K562 (cell line): ENCODE data around the gene ERO1B. TPM values are rescaled to one million over a fixed set of nuclear protein-coding genes. Genes with fewer than 3 reads are reported as not detected.
A peak's percentile ranks its signal among the peaks of the same experiment; 100 is the strongest.

ENCODE experiments used
- ADNP ChIP-seq: fragments of 200-800 bp; sonication (Bioruptor generic); IDR thresholded peaks from 2 replicates; pipeline ENCODE4 v1.6.1; 2016; ENCODE audit warnings: missing genetic modification characterization, missing compliant biosample characterization
- CEBPG ChIP-seq, 3 experiments: fragments of 200-800 bp in 1 of 3; sonication (Bioruptor generic) in 1 of 3; sonication (generic) in 1 of 3; formaldehyde crosslinking in 1 of 3; IDR thresholded peaks in 2 of 3; conservative IDR thresholded peaks in 1 of 3; 2 replicates each; pipeline versions ENCODE4 v1.6.1 to v1.8.0; 2016 to 2022; ENCODE audit warnings: missing compliant biosample characterization in 2 of 3, missing genetic modification characterization in 2 of 3, mild to moderate bottlenecking in 1 of 3, missing genetic modification reagents in 1 of 3
- CREB5 ChIP-seq: fragments of 250-450 bp; sonication (Bioruptor Pico); IDR thresholded peaks from 2 replicates; pipeline ENCODE4 v1.5.0; 2020; ENCODE audit warnings: mild to moderate bottlenecking
- ETV1 ChIP-seq: fragments of 450-650 bp; conservative IDR thresholded peaks from 2 replicates; pipeline ENCODE4 v1.6.1; 2016; ENCODE audit warnings: missing genetic modification characterization, control low read depth, low read depth, missing compliant biosample characterization
- GMEB1 ChIP-seq: fragments of 250-450 bp; sonication (Bioruptor Pico); IDR thresholded peaks from 2 replicates; pipeline ENCODE4 v1.4.0; 2020; ENCODE audit warnings: mild to moderate bottlenecking
- HSF4 ChIP-seq: fragments of 250-450 bp; sonication (Bioruptor Pico); IDR thresholded peaks from 2 replicates; pipeline ENCODE4 v2.1.2; 2022; ENCODE audit warnings: mild to moderate bottlenecking, moderate library complexity, borderline replicate concordance
- MAFF ChIP-seq: IDR thresholded peaks from 2 replicates; pipeline ENCODE4 v1.6.1; 2012; ENCODE audit warnings: low read length, improper control_type of control experiment
- MCM2 ChIP-seq: fragments of 450-650 bp; IDR thresholded peaks from 2 replicates; pipeline ENCODE4 v1.6.1; 2017; ENCODE audit warnings: low read depth, mild to moderate bottlenecking
- PHF8 ChIP-seq: fragments of 200-600 bp; sonication (generic); IDR thresholded peaks from 2 replicates; pipeline ENCODE4 v1.6.1; 2012; ENCODE audit warnings: mixed run types, mild to moderate bottlenecking, inconsistent platforms, low read length, moderate library complexity, borderline replicate concordance
- RBM39 ChIP-seq: fragments of 200-400 bp; formaldehyde crosslinking; optimal IDR thresholded peaks from 2 replicates; pipeline ENCODE3; 2018; ENCODE audit warnings: low read depth, low read length
- SETDB1 ChIP-seq: IDR thresholded peaks from one replicate; pipeline ENCODE4 v1.6.1; 2012; ENCODE audit warnings: low read length, control low read depth, inconsistent platforms
- SNIP1 ChIP-seq: fragments of 450-650 bp; IDR thresholded peaks from 2 replicates; pipeline ENCODE4 v1.7.1; 2017; ENCODE audit warnings: low read depth, mild to moderate bottlenecking
- ZBTB34 ChIP-seq: fragments of 250-450 bp; sonication (Bioruptor Pico); IDR thresholded peaks from 2 replicates; pipeline ENCODE4 v1.8.0; 2021; ENCODE audit warnings: mild to moderate bottlenecking, moderate library complexity
- ZBTB5 ChIP-seq: fragments of 450-650 bp; IDR thresholded peaks from 2 replicates; pipeline ENCODE4 v1.6.1; 2017; ENCODE audit warnings: antibody characterized with exemption
- ZC3H8 ChIP-seq: fragments of 450-650 bp; IDR thresholded peaks from 2 replicates; pipeline ENCODE4 v1.6.1; 2017
- polyA plus RNA-seq, 8 experiments: library from polyadenylated mRNA; depleted of rRNA in 4 of 8; stranded (reverse) in 5 of 8; unstranded in 3 of 8; fragments of >200 nt; fragmentation: Nextera tagmentation in 2 of 8; fragmentation: Illumina TruSeq in 1 of 8; extraction: Ambion mirVana in 2 of 8; extraction: Trizol in 1 of 8; gene quantifications; 2 replicates each; pipeline versions ENCODE4 v1.2.1 to v1.2.3, GENCODE V29; 2011 to 2014; ENCODE audit warnings: inconsistent platforms in 1 of 8, missing spikeins in 1 of 8
- total RNA-seq, 7 experiments: library from RNA; depleted of rRNA in 6 of 7; stranded (reverse); fragments of >200 nt in 6 of 7; fragmentation: Illumina TruSeq in 2 of 7; extraction: Trizol in 2 of 7; gene quantifications; 2 replicates each; pipeline versions ENCODE4 v1.2.1 to v1.2.3, GENCODE V29; 2011 to 2021; ENCODE audit warnings: low replicate concordance in 1 of 7
- TF ChIP-seq, protein P1 (sequence below): fragments of 450-650 bp; IDR thresholded peaks from 2 replicates; pipeline ENCODE4 v1.6.1; 2016; ENCODE audit warnings: missing biosample characterization, missing genetic modification characterization
- TF ChIP-seq, protein P2 (sequence below), 2 experiments: fragments of 200-800 bp in 1 of 2; sonication (Bioruptor generic) in 1 of 2; sonication (generic) in 1 of 2; formaldehyde crosslinking in 1 of 2; IDR thresholded peaks in 1 of 2; conservative IDR thresholded peaks in 1 of 2; 2 replicates each; pipeline versions ENCODE4 v1.5.0 to v1.6.1; 2016 to 2020; ENCODE audit warnings: missing compliant biosample characterization in 1 of 2, missing genetic modification characterization in 1 of 2, missing genetic modification reagents in 1 of 2

Gene ERO1B
- total and polyA plus RNA-seq, 9 of the 15 experiments (the other 6 are each of a cell fraction or from before 2014, with no cell fraction given) = 0.59 to 6.4 (median 4.2) TPM

GRCh38 chr1:236315518-236315917, 33.8 kb upstream of the ERO1B start (continued):
- TF ChIP-seq CREB5 (CRISPR knock-in tag) (no peak), ETV1 (tag) (no peak), HSF4 (CRISPR knock-in tag) (no peak), ZBTB5 (no peak), SETDB1 (no peak), RBM39 (no peak), GMEB1 (no peak), ZBTB34 (CRISPR knock-in tag) (no peak), CEBPG (CRISPR knock-in tag; IDR thresholded peaks at IDR 0.05) (no peak), CEBPG (tag; conservative IDR thresholded peaks at IDR 0.05 in 1 of 2, IDR thresholded peaks at IDR 0.05 in 1 of 2) (no peak), ZC3H8 (no peak), MCM2 (no peak), MAFF (no peak), ADNP (tag) (no peak), SNIP1 (no peak), PHF8 (no peak)
- TF ChIP-seq, protein P1, sequence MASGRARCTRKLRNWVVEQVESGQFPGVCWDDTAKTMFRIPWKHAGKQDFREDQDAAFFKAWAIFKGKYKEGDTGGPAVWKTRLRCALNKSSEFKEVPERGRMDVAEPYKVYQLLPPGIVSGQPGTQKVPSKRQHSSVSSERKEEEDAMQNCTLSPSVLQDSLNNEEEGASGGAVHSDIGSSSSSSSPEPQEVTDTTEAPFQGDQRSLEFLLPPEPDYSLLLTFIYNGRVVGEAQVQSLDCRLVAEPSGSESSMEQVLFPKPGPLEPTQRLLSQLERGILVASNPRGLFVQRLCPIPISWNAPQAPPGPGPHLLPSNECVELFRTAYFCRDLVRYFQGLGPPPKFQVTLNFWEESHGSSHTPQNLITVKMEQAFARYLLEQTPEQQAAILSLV (tag) = peak; percentile 12; the same call in 1 of the 2 replicates
- TF ChIP-seq, protein P2, sequence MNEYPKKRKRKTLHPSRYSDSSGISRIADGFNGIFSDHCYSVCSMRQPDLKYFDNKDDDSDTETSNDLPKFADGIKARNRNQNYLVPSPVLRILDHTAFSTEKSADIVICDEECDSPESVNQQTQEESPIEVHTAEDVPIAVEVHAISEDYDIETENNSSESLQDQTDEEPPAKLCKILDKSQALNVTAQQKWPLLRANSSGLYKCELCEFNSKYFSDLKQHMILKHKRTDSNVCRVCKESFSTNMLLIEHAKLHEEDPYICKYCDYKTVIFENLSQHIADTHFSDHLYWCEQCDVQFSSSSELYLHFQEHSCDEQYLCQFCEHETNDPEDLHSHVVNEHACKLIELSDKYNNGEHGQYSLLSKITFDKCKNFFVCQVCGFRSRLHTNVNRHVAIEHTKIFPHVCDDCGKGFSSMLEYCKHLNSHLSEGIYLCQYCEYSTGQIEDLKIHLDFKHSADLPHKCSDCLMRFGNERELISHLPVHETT (CRISPR knock-in tag; conservative IDR thresholded peaks at IDR 0.05 in 1 of 2, IDR thresholded peaks at IDR 0.05 in 1 of 2) = no peak
